ENCODE measurements around the gene FBXL19.

Gene FBXL19

DNA sequence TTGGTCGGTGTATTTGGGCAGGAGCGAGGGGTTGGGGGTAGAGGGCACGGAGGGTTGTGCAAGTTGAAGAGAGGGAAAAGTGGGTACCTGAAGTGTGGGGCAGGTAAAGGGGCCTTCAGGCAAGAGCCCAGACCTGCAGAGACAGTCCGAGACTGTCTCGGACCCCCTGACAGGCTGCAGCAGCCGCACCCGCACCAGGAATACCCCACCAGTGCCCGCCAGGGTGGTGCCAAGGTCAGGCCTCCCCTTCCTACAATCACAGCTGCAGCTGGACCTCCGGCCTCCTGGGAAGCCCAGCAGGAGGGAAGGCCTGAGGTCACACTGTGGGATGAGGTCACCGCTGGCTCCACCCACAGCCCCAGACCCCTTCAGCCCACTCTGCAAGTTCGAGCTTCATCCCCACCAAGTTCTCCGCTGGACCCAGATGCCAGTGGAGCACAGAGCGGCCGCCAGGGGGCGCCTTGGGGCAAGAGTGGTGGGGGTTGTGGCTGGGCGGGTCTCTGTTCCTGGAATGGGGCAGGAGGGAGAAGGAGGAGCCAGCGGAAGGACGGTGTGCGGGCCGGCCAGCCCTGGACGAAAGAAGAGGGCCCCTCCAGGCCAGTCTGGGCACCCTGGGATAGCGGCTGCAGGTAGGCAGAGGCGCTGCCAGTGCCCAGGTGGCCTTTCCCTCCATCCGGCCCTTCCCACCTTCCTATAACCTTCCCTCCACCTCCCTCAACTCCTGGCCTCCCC, 61.5 kb downstream of the FBXL19 start, which contains the start of gene HSD3B7 (continued):
- TF ChIP-seq TCF7L2 (IDR thresholded peaks at IDR 0.05; ENCODE audit: borderline replicate concordance, low read depth, low read length) (no peak), ZNF768 (tag by site-specific recombination; IDR thresholded peaks at IDR 0.05) (peak; percentile 94; the same call in 1 of the 2 replicates), ZSCAN30 (tag by site-specific recombination; IDR thresholded peaks at IDR 0.05) (peak; percentile 70; the same call in 1 of the 2 replicates), GFI1B (tag by site-specific recombination; IDR thresholded peaks at IDR 0.05) (no peak), ZNF23 (tag by site-specific recombination; IDR thresholded peaks at IDR 0.05; ENCODE audit: borderline replicate concordance) (no peak), ZNF133 (tag by site-specific recombination; IDR thresholded peaks at IDR 0.05) (no peak; the same call in 1 of the 2 replicates), ZNF530 (tag by site-specific recombination; IDR thresholded peaks at IDR 0.05; ENCODE audit: low read depth) (no peak), ZNF223 (tag by site-specific recombination; IDR thresholded peaks at IDR 0.05) (0 out of 2 replicates have a peak, but pooled peaks have one; percentile 14), ZNF2 (tag by site-specific recombination; IDR thresholded peaks at IDR 0.05) (peak; percentile 95), ZNF571 (tag by site-specific recombination; IDR thresholded peaks at IDR 0.05) (no peak), GLI2 (tag by site-specific recombination; IDR thresholded peaks at IDR 0.05; ENCODE audit: borderline replicate concordance, low read depth) (no peak), ZNF792 (tag by site-specific recombination; IDR thresholded peaks at IDR 0.05) (0 out of 2 replicates have a peak, but pooled peaks have one; percentile 39), SP7 (tag by site-specific recombination; IDR thresholded peaks at IDR 0.05) (peak; percentile 79), ZXDB (tag by site-specific recombination; IDR thresholded peaks at IDR 0.05) (0 out of 2 replicates have a peak, but pooled peaks have one; percentile 38), ZNF600 (tag by site-specific recombination; IDR thresholded peaks at IDR 0.05) (peak; percentile 9; the same call in 1 of the 2 replicates), KLF10 (tag by site-specific recombination; IDR thresholded peaks at IDR 0.05) (no peak; the same call in 1 of the 2 replicates), ZNF555 (tag by site-specific recombination; conservative IDR thresholded peaks at IDR 0.05) (no peak), HOXA7 (CRISPR knock-in tag; IDR thresholded peaks at IDR 0.05; ENCODE audit: borderline replicate concordance) (no peak), TRIM28 (IDR thresholded peaks at IDR 0.05; ENCODE audit: borderline replicate concordance, low read length) (no peak), ZNF221 (tag by site-specific recombination; IDR thresholded peaks at IDR 0.05; ENCODE audit: borderline replicate concordance) (no peak), ZNF830 (tag by site-specific recombination; IDR thresholded peaks at IDR 0.05; ENCODE audit: low read depth) (no peak), ZNF174 (tag by site-specific recombination; IDR thresholded peaks at IDR 0.05) (no peak), KLF16 (tag by site-specific recombination; IDR thresholded peaks at IDR 0.05) (0 out of 2 replicates have a peak, but pooled peaks have one; percentile 46), ZNF24 (tag by site-specific recombination; IDR thresholded peaks at IDR 0.05) (no peak), ZNF146 (tag by site-specific recombination; IDR thresholded peaks at IDR 0.05) (no peak), ZNF169 (tag by site-specific recombination; IDR thresholded peaks at IDR 0.05) (no peak), ZNF610 (tag by site-specific recombination; IDR thresholded peaks at IDR 0.05; ENCODE audit: borderline replicate concordance) (no peak), ZBTB20 (tag by site-specific recombination; IDR thresholded peaks at IDR 0.05) (no peak; the same call in 1 of the 2 replicates), ZNF623 (tag by site-specific recombination; IDR thresholded peaks at IDR 0.05) (no peak; the same call in 1 of the 2 replicates), IKZF3 (tag by site-specific recombination; IDR thresholded peaks at IDR 0.05) (peak; percentile 81)
- TF ChIP-seq, protein P1, sequence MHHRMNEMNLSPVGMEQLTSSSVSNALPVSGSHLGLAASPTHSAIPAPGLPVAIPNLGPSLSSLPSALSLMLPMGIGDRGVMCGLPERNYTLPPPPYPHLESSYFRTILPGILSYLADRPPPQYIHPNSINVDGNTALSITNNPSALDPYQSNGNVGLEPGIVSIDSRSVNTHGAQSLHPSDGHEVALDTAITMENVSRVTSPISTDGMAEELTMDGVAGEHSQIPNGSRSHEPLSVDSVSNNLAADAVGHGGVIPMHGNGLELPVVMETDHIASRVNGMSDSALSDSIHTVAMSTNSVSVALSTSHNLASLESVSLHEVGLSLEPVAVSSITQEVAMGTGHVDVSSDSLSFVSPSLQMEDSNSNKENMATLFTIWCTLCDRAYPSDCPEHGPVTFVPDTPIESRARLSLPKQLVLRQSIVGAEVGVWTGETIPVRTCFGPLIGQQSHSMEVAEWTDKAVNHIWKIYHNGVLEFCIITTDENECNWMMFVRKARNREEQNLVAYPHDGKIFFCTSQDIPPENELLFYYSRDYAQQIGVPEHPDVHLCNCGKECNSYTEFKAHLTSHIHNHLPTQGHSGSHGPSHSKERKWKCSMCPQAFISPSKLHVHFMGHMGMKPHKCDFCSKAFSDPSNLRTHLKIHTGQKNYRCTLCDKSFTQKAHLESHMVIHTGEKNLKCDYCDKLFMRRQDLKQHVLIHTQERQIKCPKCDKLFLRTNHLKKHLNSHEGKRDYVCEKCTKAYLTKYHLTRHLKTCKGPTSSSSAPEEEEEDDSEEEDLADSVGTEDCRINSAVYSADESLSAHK (tag by site-specific recombination; IDR thresholded peaks at IDR 0.05), result no peak
- TF ChIP-seq, protein P2, sequence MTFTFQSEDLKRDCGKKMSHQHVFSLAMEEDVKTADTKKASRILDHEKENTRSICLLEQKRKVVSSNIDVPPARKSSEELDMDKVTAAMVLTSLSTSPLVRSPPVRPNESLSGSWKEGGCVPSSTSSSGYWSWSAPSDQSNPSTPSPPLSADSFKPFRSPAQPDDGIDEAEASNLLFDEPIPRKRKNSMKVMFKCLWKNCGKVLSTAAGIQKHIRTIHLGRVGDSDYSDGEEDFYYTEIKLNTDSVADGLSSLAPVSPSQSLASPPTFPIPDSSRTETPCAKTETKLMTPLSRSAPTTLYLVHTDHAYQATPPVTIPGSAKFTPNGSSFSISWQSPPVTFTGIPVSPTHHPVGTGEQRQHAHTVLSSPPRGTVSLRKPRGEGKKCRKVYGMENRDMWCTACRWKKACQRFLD (tag by site-specific recombination; IDR thresholded peaks at IDR 0.05), result no peak
- TF ChIP-seq, protein P3, sequence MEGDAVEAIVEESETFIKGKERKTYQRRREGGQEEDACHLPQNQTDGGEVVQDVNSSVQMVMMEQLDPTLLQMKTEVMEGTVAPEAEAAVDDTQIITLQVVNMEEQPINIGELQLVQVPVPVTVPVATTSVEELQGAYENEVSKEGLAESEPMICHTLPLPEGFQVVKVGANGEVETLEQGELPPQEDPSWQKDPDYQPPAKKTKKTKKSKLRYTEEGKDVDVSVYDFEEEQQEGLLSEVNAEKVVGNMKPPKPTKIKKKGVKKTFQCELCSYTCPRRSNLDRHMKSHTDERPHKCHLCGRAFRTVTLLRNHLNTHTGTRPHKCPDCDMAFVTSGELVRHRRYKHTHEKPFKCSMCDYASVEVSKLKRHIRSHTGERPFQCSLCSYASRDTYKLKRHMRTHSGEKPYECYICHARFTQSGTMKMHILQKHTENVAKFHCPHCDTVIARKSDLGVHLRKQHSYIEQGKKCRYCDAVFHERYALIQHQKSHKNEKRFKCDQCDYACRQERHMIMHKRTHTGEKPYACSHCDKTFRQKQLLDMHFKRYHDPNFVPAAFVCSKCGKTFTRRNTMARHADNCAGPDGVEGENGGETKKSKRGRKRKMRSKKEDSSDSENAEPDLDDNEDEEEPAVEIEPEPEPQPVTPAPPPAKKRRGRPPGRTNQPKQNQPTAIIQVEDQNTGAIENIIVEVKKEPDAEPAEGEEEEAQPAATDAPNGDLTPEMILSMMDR (tag by site-specific recombination; IDR thresholded peaks at IDR 0.05), result peak; percentile 93
- TF ChIP-seq, protein P4, sequence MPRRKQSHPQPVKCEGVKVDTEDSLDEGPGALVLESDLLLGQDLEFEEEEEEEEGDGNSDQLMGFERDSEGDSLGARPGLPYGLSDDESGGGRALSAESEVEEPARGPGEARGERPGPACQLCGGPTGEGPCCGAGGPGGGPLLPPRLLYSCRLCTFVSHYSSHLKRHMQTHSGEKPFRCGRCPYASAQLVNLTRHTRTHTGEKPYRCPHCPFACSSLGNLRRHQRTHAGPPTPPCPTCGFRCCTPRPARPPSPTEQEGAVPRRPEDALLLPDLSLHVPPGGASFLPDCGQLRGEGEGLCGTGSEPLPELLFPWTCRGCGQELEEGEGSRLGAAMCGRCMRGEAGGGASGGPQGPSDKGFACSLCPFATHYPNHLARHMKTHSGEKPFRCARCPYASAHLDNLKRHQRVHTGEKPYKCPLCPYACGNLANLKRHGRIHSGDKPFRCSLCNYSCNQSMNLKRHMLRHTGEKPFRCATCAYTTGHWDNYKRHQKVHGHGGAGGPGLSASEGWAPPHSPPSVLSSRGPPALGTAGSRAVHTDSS (tag by site-specific recombination; IDR thresholded peaks at IDR 0.05), result no peak
